DOHH2 (cell line): ENCODE results near the gene MTHFSD.

ENCODE experiments used
- H3F3A ChIP-seq: fragments of 200-600 bp; sonication (generic), shearing (Covaris generic); 2 replicates; pipeline ENCODE4 v1.6.0; 2016; ENCODE audit warnings: antibody characterized with exemption, mild to moderate bottlenecking; ENCODE audit not compliant: control insufficient read depth, insufficient read depth
- H3K27ac ChIP-seq: fragments of 200-600 bp; sonication (generic); 2 replicates; pipeline ENCODE4 v1.5.1; 2014; ENCODE audit warnings: low read depth, mild to moderate bottlenecking, low read length, moderate library complexity
- H3K27me3 ChIP-seq: fragments of 200-600 bp; sonication (generic); 2 replicates; pipeline ENCODE4 v1.6.1; 2014; ENCODE audit warnings: mild to moderate bottlenecking, low read length, mixed read lengths; ENCODE audit not compliant: control insufficient read depth
- H3K36me3 ChIP-seq: fragments of 200-600 bp; sonication (generic); 2 replicates; pipeline ENCODE4 v1.6.1; 2014; ENCODE audit warnings: mild to moderate bottlenecking, low read length, moderate library complexity, mixed read lengths; ENCODE audit not compliant: control insufficient read depth
- H3K4me1 ChIP-seq: fragments of 200-600 bp; sonication (generic); 2 replicates; pipeline ENCODE4 v1.6.1; 2014; ENCODE audit warnings: mild to moderate bottlenecking, low read length, mixed read lengths; ENCODE audit not compliant: control insufficient read depth
- H3K4me2 ChIP-seq: fragments of 200-600 bp; sonication (generic); 2 replicates; pipeline ENCODE4 v1.6.0; 2014; ENCODE audit warnings: mild to moderate bottlenecking, low read length, moderate library complexity
- H3K4me3 ChIP-seq: fragments of 200-600 bp; sonication (generic); 2 replicates; pipeline ENCODE4 v1.5.1; 2014; ENCODE audit warnings: mild to moderate bottlenecking, low read length, mixed read lengths
- H3K79me2 ChIP-seq: fragments of 200-600 bp; sonication (generic); 2 replicates; pipeline ENCODE4 v1.6.1; 2014; ENCODE audit warnings: mild to moderate bottlenecking, low read length, mixed read lengths; ENCODE audit not compliant: control insufficient read depth
- H3K9me2 ChIP-seq: fragments of 200-600 bp; sonication (generic); replicated peaks from 2 replicates; pipeline ENCODE4 v1.6.1; 2014; ENCODE audit warnings: mild to moderate bottlenecking, low read length, mixed read lengths; ENCODE audit not compliant: control insufficient read depth
- H3K9me3 ChIP-seq: fragments of 200-600 bp; sonication (generic); 2 replicates; pipeline ENCODE4 v1.6.1; 2014; ENCODE audit warnings: antibody characterized with exemption, low read length, mixed read lengths; ENCODE audit not compliant: control insufficient read depth, insufficient read depth
- H4K20me1 ChIP-seq: fragments of 200-600 bp; sonication (generic); 2 replicates; pipeline ENCODE4 v1.6.0; 2014; ENCODE audit warnings: low read depth, mild to moderate bottlenecking, antibody characterized with exemption, low read length, moderate library complexity; ENCODE audit not compliant: control insufficient read depth, insufficient read depth
- EZH2phosphoT487 ChIP-seq: fragments of 200-600 bp; sonication (generic); IDR thresholded peaks from 2 replicates; pipeline ENCODE4 v1.6.1; 2017; ENCODE audit warnings: borderline replicate concordance, mild to moderate bottlenecking, antibody characterized with exemption, low read length, moderate library complexity, mixed read lengths
- TF ChIP-seq, protein P1 (sequence below): fragments of 200-600 bp; sonication (generic); IDR thresholded peaks from one replicate; pipeline ENCODE4 v1.5.1; 2014; ENCODE audit warnings: antibody characterized with exemption, mild to moderate bottlenecking, low read depth, low read length; ENCODE audit not compliant: poor library complexity, severe bottlenecking

Gene MTHFSD

DNA sequence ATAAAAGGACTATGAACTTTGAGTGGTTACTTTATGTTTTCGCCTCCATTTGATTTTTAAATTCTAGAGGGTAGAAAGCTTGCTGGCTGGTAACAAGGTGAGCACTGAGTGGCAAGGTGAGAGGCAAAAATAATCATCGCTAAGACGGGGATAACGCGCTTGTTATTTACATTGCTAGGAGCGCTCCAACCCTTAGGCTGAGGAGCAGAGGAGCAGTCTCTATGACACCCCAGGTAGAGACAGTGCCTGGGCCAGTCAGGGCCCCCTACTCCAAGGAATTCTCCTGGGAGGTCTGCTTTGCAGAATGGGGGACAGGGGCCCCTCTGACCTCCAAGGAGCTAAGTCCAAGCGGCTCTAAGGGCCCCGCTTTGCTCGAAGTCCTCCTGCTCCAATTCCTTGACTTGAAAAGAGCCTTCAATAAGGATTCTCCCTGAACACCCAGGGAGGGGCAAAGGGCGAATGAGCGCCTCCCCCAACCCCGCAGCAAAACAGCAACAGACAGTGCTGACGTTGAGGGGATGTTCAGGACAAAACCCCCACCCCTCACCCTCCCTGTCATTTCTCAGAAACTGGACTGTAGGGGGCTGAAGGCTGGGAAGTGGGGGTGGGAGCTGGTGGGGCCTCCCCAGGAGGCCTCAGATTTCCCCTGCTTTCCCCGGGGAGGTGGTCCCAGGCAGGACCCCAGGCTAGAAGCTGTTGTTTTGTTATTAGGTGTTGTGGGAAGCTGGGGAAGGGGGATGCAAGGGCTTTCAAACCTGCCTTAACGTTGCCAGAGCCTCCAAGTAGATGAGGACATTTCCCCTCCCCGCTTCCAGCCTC lies 54.9 kb downstream of the MTHFSD start:
- no peaks in the 10 kb centered on the region for H3K9me3 ChIP-seq
- no peaks in the 10 kb centered on the region for H3F3A ChIP-seq
- no peak overlapping the region for H3K27ac ChIP-seq
- no peaks in the 10 kb centered on the region for H3K4me1 ChIP-seq
- H3K79me2 ChIP-seq = no peaks in the 10 kb centered on the region
- H3K36me3 ChIP-seq = no peaks in the 10 kb centered on the region
- TF ChIP-seq, protein P1, sequence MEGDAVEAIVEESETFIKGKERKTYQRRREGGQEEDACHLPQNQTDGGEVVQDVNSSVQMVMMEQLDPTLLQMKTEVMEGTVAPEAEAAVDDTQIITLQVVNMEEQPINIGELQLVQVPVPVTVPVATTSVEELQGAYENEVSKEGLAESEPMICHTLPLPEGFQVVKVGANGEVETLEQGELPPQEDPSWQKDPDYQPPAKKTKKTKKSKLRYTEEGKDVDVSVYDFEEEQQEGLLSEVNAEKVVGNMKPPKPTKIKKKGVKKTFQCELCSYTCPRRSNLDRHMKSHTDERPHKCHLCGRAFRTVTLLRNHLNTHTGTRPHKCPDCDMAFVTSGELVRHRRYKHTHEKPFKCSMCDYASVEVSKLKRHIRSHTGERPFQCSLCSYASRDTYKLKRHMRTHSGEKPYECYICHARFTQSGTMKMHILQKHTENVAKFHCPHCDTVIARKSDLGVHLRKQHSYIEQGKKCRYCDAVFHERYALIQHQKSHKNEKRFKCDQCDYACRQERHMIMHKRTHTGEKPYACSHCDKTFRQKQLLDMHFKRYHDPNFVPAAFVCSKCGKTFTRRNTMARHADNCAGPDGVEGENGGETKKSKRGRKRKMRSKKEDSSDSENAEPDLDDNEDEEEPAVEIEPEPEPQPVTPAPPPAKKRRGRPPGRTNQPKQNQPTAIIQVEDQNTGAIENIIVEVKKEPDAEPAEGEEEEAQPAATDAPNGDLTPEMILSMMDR = no peak
- TF ChIP-seq EZH2phosphoT487 = no peak
- H4K20me1 ChIP-seq = no peaks in the 10 kb centered on the region
- H3K4me2 ChIP-seq = no peak overlapping the region
- H3K27me3 ChIP-seq = peaks cover 41% of the 10 kb centered on the region
- no peak overlapping the region for H3K4me3 ChIP-seq
- H3K9me2 ChIP-seq = no peaks in the 10 kb centered on the region

DNA sequence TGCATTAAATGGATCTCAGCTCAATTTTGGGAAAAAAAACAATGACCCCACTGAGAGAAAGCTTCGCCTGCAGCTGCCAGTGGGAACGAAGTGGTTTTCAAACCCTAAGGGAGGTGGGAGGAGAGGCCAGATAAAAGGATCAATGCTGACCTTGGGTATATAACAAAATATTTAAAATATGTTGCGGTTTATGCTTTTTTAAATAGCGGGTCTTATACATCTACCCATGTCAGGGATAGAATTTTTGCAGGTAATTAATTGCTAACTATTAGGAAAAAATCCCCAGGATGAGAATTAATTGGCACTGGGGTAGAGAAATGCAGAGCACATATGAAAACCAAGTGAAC lies 55.6 kb downstream of the MTHFSD start:
- Histone ChIP-seq H3K36me3 (no peaks in the 10 kb centered on the region), H3K27me3 (peaks cover 34% of the 10 kb centered on the region), H3K9me3 (no peaks in the 10 kb centered on the region), H4K20me1 (no peaks in the 10 kb centered on the region), H3K79me2 (no peaks in the 10 kb centered on the region), H3F3A (no peaks in the 10 kb centered on the region), H3K4me1 (no peaks in the 10 kb centered on the region), H3K9me2 (no peaks in the 10 kb centered on the region), H3K4me2 (no peak overlapping the region), H3K4me3 (no peak overlapping the region), H3K27ac (no peak overlapping the region)
- no peak for TF ChIP-seq EZH2phosphoT487
- TF ChIP-seq, protein P1 = no peak

DNA sequence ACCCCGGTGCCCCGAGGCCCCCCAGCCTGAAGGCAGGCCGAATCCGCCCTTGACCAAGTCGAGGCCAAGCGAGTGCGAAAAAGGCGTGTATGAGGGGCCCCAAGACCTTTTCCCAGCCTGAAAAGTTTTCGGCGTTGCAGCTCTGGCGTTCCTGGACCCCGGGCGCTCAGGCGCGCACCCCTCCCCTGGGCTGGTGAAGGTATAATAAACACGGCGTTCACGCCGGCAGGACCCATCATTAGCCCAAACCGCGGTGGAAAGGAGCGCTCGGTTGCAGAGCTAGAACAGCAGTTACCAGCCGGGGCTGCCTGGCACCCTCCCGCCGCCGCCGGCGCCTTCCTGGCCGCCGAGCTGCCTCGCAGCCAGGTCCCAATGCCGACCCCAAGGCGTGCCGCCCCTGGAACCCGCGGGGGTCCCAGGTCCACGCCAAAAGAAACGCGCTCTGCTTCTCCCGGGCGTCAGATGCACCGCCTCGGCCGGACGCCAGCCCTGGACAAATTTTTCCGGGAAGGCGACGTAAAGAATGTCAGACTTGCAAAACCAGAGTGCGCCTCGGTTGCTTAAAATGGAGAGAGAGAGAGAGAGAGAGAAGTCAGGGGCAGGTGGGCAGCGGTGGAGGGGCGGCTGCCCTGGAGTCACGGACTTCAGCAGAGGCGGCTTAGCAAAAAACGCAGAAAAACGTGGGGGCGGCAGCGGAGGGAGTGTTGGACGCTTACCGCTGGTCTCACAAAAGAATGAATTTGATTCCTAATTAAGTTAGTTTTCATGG lies 56.2 kb downstream of the MTHFSD start:
- no peaks in the 10 kb centered on the region for H3F3A ChIP-seq
- peaks cover 29% of the 10 kb centered on the region for H3K27me3 ChIP-seq
- TF ChIP-seq, protein P1 = no peak
- TF ChIP-seq EZH2phosphoT487 = no peak
- no peaks in the 10 kb centered on the region for H3K9me3 ChIP-seq
- H3K36me3 ChIP-seq = no peaks in the 10 kb centered on the region
- H4K20me1 ChIP-seq = no peaks in the 10 kb centered on the region
- no peaks in the 10 kb centered on the region for H3K4me1 ChIP-seq
- no peak overlapping the region for H3K4me3 ChIP-seq
- H3K79me2 ChIP-seq = no peaks in the 10 kb centered on the region
- no peak overlapping the region for H3K27ac ChIP-seq
- H3K4me2 ChIP-seq = no peak overlapping the region
- H3K9me2 ChIP-seq = no peaks in the 10 kb centered on the region
